HTERT RPE-1 (cell line): Measurements from ENCODE around the gene PIPOX.

ENCODE experiments used
- in situ Hi-C: fragments of 300-500 bp; cut with MboI; formaldehyde crosslinking; loops from 4 replicates; pipeline ENCODE4 v1.14.3; 2020; ENCODE audit warnings: low sequenced_read_pairs

The PIPOX gene

DNA sequence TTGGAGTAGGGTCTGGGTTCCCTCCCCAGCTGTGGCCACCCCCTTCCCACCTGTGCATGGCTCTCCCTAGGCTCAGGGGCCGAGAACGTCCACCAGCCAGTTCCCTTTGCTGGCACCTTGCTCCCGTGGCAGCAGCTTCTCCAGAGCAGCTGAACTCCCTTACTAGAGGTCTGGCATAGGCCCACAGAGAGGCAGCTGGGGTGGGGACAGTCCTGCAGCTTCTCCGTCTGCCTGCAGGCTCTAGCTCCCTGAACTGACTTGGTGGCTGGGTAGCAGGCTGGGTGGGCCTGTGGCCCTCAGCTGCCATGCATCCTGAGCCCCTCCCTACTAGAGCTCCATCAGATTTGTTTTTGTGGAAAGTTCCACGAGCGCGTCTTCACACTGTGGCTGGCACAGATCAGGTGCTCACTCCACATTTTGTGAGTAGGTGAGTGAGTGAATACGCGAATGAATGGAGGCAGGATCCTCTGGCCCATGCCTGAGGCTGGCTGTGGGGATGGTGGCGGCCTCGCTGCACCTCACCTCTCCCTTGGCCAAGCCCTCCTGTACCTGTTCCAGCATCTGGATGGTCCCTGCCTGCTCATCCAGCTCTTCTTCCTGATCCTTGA lies 51.3 kb downstream of the PIPOX start:
- in situ Hi-C loops: no loop called here

DNA sequence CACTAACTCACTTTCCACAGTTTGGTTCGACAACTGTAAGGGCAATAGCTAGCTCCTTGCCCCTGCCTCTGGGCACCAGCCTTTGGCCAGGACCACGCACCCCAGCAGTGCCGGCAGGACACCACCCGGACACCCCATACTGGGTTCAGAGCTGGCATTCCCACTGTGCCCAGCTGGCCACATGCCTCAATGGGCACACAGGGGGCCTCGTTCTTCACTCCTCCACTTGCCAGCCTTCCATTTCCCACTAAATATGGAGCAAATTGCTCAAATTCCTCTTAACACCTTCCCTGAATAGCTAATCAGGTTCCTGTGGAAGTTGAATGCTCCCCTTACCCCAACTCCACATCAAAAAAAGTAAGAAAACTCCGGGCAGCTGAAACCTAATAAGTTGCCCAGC lies 52.5 kb downstream of the PIPOX start:
- in situ Hi-C loops: no loop called here

DNA sequence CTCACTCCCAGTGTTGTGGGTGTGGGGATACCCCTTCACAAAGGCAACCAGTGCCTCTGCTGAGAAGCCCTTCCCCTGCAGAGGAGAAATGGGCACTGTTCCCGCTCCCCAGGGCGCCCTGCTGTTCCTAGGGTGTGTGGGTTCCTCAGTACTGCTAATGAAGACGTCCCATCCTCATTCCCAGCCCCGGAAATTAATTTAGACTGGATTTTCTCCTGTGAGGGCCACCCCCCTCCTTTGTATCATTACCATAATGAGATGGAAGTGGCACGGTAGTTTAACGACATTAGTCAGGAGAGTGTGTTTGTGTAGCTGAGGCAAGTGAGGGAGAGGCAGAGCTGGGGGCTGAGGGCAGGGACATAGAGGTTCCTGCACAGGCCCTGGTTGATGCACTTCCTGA lies 53.2 kb downstream of the PIPOX start:
- in situ Hi-C loops: no loop called here

DNA sequence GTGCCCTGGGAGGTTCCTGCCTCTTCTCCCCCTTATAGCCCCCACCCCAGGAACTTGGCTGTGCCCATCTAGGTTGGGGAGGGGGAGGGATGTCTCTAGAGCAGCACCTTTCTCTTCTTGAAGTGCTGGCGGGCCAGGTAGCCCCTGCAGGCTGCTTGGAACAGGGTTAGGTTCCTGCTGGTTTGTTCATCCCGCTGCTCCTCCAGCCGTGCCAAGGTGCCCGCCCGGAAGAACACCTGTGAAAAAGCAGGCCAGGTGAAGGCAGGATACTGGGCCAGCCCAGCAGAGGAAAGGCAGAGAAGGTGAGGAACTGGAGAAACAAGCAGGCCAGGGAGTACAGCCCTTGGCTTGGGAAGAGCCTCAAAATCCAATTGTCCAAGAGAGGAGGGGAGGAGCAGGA lies 56.6 kb downstream of the PIPOX start:
- in situ Hi-C loops: no loop called here

DNA sequence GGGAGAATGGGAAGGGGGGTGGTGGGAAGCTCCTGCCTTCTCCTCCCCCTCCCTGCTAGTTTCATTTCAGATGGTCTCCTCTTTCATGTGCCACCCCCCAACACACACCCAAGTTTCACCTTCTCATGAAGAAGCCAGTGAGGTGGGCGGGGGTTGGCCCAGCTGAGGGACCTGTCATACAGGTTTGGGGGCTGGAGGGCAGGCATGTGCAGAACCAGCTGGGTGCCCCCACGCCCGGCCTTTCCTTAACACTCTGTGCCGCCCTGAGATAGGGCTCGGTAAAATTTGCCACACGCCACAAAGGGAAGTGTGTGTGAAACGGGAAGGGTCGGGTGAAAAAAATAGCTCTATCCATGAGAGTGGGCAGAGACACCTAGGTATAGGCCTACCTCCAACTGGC lies 57.4 kb downstream of the PIPOX start:
- in situ Hi-C loops: no loop called here

DNA sequence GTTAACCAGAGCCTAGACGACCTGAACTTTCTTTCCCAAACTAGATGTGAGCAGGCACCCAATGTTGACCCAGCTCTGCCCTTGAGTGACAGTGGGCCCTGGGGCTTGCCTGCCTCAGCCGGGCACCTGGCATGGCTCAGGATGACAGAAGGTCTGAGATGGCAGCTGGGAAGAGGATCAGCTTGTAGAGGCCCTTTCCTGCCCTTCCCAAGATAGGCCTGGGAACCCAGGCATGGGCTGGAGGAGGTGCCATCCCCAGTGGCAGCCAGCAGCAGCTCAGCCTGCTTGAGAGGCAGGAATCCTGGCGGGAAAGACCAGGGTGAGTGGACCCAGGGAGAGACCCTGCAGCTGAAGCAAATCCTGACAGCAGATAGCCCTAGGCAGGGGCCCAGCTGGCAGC lies 59.1 kb downstream of the PIPOX start:
- in situ Hi-C loops: no loop called here

DNA sequence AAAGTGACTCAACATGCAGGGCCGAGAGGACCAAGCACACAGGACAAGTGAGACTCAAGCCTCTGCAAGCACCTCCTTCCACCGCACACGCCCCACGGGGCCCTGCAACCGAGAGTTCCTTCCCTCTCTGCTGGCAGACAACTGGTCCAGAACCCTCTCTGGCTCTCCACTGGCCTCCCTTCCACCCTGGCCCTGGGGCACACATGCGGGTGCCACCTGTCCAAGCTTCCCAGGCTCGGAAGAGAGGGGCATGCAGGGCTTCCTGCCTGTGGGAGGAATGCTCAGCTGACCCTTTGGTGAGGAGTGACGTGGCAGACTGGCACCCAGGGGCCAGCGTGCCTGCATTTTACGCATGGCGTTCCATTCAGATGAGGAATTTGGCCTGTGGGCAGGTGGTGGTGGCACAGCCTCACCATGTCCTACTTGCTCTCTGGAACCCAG lies 59.8 kb downstream of the PIPOX start:
- in situ Hi-C loops: no loop called here

DNA sequence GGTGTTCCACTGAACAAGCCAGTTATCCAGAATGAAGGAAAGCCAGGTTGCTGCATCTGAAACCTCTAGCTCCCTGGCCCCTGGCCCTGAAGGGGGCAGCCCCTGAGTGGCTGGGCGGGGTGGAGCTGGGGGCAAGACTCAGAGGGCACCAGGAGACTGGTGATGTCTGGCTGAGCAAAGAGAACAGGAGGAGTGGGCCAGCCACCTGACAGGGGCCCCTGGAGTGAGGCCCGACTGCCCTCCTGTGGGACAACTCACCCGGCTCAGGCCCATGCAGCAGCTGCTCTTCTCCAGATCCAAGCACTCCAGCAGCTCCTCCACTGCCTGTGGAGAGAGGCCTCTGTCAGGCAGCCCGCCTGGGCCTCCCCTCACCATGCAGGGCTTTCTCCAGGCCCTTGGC lies 60.4 kb downstream of the PIPOX start:
- in situ Hi-C loops: no loop called here
